ENCODE results near the gene BUD31.
A peak's percentile ranks its signal among the peaks of the same experiment; 100 is the strongest.
"Not testable (repeated sequence)": the region's sequence is repeated elsewhere in the genome, so short reads cannot be mapped to it uniquely, and the experiment has no call there.

BUD31 gene

DNA sequence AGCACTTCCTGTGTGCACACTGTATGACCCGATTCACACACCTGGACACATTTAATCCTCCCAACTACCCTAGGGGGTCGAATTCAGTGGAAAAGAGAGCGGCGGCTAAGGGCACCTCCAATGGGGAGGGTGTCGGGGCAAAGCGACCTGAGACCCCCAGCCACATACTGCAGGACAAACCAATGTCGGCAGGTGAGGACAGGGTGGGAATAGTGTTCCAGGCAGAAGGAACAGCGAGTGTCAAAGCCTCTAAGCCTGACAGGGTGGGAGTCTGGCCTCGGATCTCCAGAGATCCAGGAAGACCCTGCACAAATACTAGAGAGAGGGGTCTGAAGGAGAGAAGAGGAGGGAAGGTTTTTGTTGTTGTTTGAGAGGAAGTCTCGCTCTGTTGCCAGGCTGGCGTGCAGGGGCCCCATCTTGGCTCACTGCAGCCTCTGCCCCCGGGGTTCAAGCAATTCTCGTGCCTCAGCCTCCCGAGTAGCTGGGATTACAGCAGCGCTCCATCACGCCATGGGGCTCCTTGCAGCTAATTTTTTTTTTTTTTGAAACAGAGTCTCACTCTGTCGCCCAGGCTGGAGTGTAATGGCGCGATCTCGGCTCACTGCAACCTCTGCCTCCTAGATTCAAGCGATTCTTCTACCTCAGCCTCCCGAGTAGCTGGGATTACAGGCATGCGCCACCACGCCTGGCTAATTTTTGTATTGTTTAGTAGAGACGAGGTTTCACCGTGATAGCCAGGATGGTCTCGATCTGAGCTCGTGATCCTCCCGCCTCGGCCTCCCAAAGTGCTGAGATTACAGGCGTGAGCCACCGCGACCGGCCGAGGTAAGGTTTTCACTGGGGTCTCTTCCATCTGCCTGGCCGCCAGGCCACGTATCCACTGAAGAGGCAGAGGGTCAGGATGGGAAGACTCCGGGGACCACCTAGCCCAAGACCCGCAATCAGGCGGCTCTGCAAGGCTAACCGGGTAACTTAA, 35.4 kb upstream of the BUD31 start:
- no peak for TF ChIP-seq CTCF (IDR thresholded peaks at IDR 0.05; ENCODE audit: control extremely low read depth, extremely low read depth, low read depth, missing control alignments)
- ChIA-PET CTCF (interaction anchor here (1.0 to 1.5 kb wide), 4 partner anchors 8 to 18 kb away, joined by 3 to 5 read pairs (median 4); no protein-coding TSS in a partner anchor), POLR2A (interaction anchor here (1.4 kb wide), 1 partner anchor 35 kb away, joined by 6 read pairs; the partner anchor contains the start of genes BUD31 and PDAP1)
- no peak for DNase-seq (ENCODE audit: extremely low spot score)

GRCh38 chr7:99374111-99375064, 34.4 kb upstream of the BUD31 start, which contains the start of gene ARPC1B:
ARPC1B (plus strand) TSS chr7:99374730; CDS start chr7:99385715, 10,985 bp downstream.
- CTCF ChIA-PET = interaction anchor here (1.1 to 1.5 kb wide), 3 partner anchors 9 to 19 kb away, joined by 3 to 5 read pairs (median 4); no protein-coding TSS in a partner anchor
- POLR2A ChIA-PET = interaction anchor here (1.4 kb wide), 1 partner anchor 34 kb away, joined by 6 read pairs; the partner anchor contains the start of genes BUD31 and PDAP1

GRCh38 chr7:99375070-99375807, 33.5 kb upstream of the BUD31 start:
- POLR2A ChIA-PET = interaction anchor here (0.6 to 0.9 kb wide), 3 partner anchors 27 to 34 kb away, joined by 3 to 11 read pairs (median 7); partner anchors contain the start of genes BUD31 and PDAP1
- CTCF ChIA-PET = interaction anchor here (1.5 kb wide), 1 partner anchor 12 kb away, joined by 4 read pairs; no protein-coding TSS in a partner anchor
- DNase-seq (ENCODE audit: extremely low spot score) = peak; percentile 81
- TF ChIP-seq CTCF (IDR thresholded peaks at IDR 0.05; ENCODE audit: control extremely low read depth, extremely low read depth, low read depth, missing control alignments) = no peak

More at GRCh38 chr7:99374111-99375064, 34.4 kb upstream of the BUD31 start, which contains the start of gene ARPC1B:
- no peak for TF ChIP-seq CTCF (IDR thresholded peaks at IDR 0.05; ENCODE audit: control extremely low read depth, extremely low read depth, low read depth, missing control alignments)
- peak; percentile 98 for DNase-seq (ENCODE audit: extremely low spot score)

GRCh38 chr7:99379043-99379577, 29.7 kb upstream of the BUD31 start:
- POLR2A ChIA-PET = interaction anchor here (0.7 to 1.9 kb wide), 2 partner anchors 30 to 111 kb away, joined by 4 to 5 read pairs; partner anchors contain the start of genes BUD31 and PDAP1
- TF ChIP-seq CTCF (IDR thresholded peaks at IDR 0.05; ENCODE audit: control extremely low read depth, extremely low read depth, low read depth, missing control alignments) = no peak
- CTCF ChIA-PET = interaction anchor here (0.9 to 1.0 kb wide), 2 partner anchors 15 to 21 kb away, joined by 3 read pairs; no protein-coding TSS in a partner anchor

GRCh38 chr7:99379693-99380031, 29.1 kb upstream of the BUD31 start:
- ChIA-PET POLR2A (interaction anchor here (0.7 to 1.9 kb wide), 2 partner anchors 29 to 111 kb away, joined by 4 to 5 read pairs; partner anchors contain the start of genes BUD31 and PDAP1), CTCF (interaction anchor here (0.9 to 1.0 kb wide), 2 partner anchors 15 to 21 kb away, joined by 3 read pairs; no protein-coding TSS in a partner anchor)
- not testable (repeated sequence) for DNase-seq (ENCODE audit: extremely low spot score)

More at GRCh38 chr7:99379043-99379577, 29.7 kb upstream of the BUD31 start:
- DNase-seq (ENCODE audit: extremely low spot score) = no peak
